SIG-M5 treated with dmso at 0.1 percent for 504 hours (cell line): ENCODE results near the gene HVCN1.
"Not testable (repeated sequence)": the region's sequence is repeated elsewhere in the genome, so short reads cannot be mapped to it uniquely, and the experiment has no call there.

Source experiments
- DNase-seq: peaks from one replicate; lab custom pipeline; 2025; ENCODE audit not compliant: unreplicated experiment; lab: John Stamatoyannopoulos, UW

HVCN1 gene

GRCh38 chr12:110668480-110669192, 20.3 kb downstream of the HVCN1 start:
- no peak for DNase-seq

GRCh38 chr12:110667671-110668070, 21.2 kb downstream of the HVCN1 start:
- no peak for DNase-seq

GRCh38 chr12:110666892-110667291, 22.0 kb downstream of the HVCN1 start:
- DNase-seq: no peak

GRCh38 chr12:110661337-110661972, 27.5 kb downstream of the HVCN1 start:
- peak; percentile 95 for DNase-seq

GRCh38 chr12:110658878-110659277, 30.0 kb downstream of the HVCN1 start:
- no peak for DNase-seq

- DNase-seq: no peak
These were observed 30.7 kb downstream of the HVCN1 start for GRCh38 chr12:110658242-110658641.

- no peak for DNase-seq
These were observed 31.2 kb downstream of the HVCN1 start for GRCh38 chr12:110657747-110658146.

GRCh38 chr12:110656071-110656655, 32.8 kb downstream of the HVCN1 start:
- no peak for DNase-seq

GRCh38 chr12:110654238-110654637, 34.7 kb downstream of the HVCN1 start:
- not testable (repeated sequence) for DNase-seq

GRCh38 chr12:110649341-110649847, 39.5 kb downstream of the HVCN1 start:
- peak; percentile 85 for DNase-seq

- DNase-seq: no peak
These were observed 41.3 kb downstream of the HVCN1 start for GRCh38 chr12:110647631-110648040.

GRCh38 chr12:110641521-110641920, 47.4 kb downstream of the HVCN1 start:
- no peak for DNase-seq

GRCh38 chr12:110640275-110641025, 48.5 kb downstream of the HVCN1 start:
- DNase-seq: no peak

GRCh38 chr12:110639336-110640141, 49.4 kb downstream of the HVCN1 start:
- peak; percentile 93 for DNase-seq

- DNase-seq: no peak
These were observed 50.1 kb downstream of the HVCN1 start for GRCh38 chr12:110638796-110639195.

GRCh38 chr12:110637869-110638441, 51.0 kb downstream of the HVCN1 start:
- DNase-seq: no peak

- peak; percentile 54 for DNase-seq
These were observed 52.4 kb downstream of the HVCN1 start for GRCh38 chr12:110636516-110636915.

- DNase-seq: peak; percentile 40
These were observed 53.9 kb downstream of the HVCN1 start for GRCh38 chr12:110635055-110635454.

- no peak for DNase-seq
These were observed 61.3 kb downstream of the HVCN1 start for GRCh38 chr12:110627500-110628195.

- no peak for DNase-seq
These were observed 66.3 kb downstream of the HVCN1 start for GRCh38 chr12:110622582-110622981.
